Neuronal stem cell (in vitro differentiated cells): ENCODE measurements around the gene KIRREL1.

ENCODE experiments used
- DNase-seq: peaks from one replicate; pipeline ENCODE4 v3.0.0-alpha.2; 2013; ENCODE audit warnings: low spot score
- H2AFZ ChIP-seq: one replicate; pipeline ENCODE4 v1.6.1; 2013; ENCODE audit warnings: mild to moderate bottlenecking, low read length, inconsistent platforms
- H2AK5ac ChIP-seq: 2 replicates; pipeline ENCODE4 v1.6.1; 2013; ENCODE audit warnings: low read depth, mild to moderate bottlenecking, inconsistent platforms, low read length, moderate library complexity, mixed read lengths
- H2BK120ac ChIP-seq: 2 replicates; pipeline ENCODE4 v1.6.1; 2013; ENCODE audit warnings: low read depth, mild to moderate bottlenecking, inconsistent platforms, low read length, moderate library complexity, mixed read lengths
- H2BK12ac ChIP-seq: one replicate; pipeline ENCODE4 v1.6.1; 2013; ENCODE audit warnings: low read length, inconsistent platforms
- H2BK15ac ChIP-seq: 2 replicates; pipeline ENCODE4 v1.6.1; 2013; ENCODE audit warnings: mild to moderate bottlenecking, low read length, inconsistent platforms, mixed read lengths
- H2BK5ac ChIP-seq: one replicate; pipeline ENCODE4 v1.6.1; 2013; ENCODE audit warnings: inconsistent platforms, mild to moderate bottlenecking, low read length, moderate library complexity
- H3K14ac ChIP-seq: one replicate; pipeline ENCODE4 v1.6.1; 2013; ENCODE audit warnings: low read length, inconsistent platforms
- H3K18ac ChIP-seq: 2 replicates; pipeline ENCODE4 v1.6.1; 2013; ENCODE audit warnings: low read length, inconsistent platforms
- H3K23ac ChIP-seq: 2 replicates; pipeline ENCODE4 v1.6.1; 2013; ENCODE audit warnings: low read depth, mild to moderate bottlenecking, mixed read lengths, low read length, inconsistent platforms; ENCODE audit not compliant: poor library complexity
- H3K27ac ChIP-seq: replicated peaks from 3 replicates; pipeline ENCODE4 v1.5.1; 2013; ENCODE audit warnings: low read length, inconsistent platforms
- H3K27me3 ChIP-seq, 3 experiments: 2 replicates each; pipeline ENCODE4 v1.6.1; 2013; ENCODE audit warnings: low read length in 3 of 3, mild to moderate bottlenecking in 2 of 3, inconsistent platforms in 1 of 3, low read depth in 1 of 3, mixed read lengths in 1 of 3, moderate library complexity in 1 of 3; ENCODE audit not compliant: control insufficient read depth in 3 of 3, insufficient read depth in 3 of 3
- H3K36me3 ChIP-seq, 2 donors: replicated peaks in 1 of 2; 2 replicates each; pipeline ENCODE4 v1.6.1; 2013; ENCODE audit warnings: low read length in 2 of 2; ENCODE audit not compliant: control insufficient read depth in 2 of 2, insufficient read depth in 2 of 2
- H3K4ac ChIP-seq: 2 replicates; pipeline ENCODE4 v1.6.1; 2013; ENCODE audit warnings: inconsistent platforms, mild to moderate bottlenecking, low read length, moderate library complexity
- H3K4me1 ChIP-seq, 2 donors: 1 replicate in 1 of 2; 2 replicates in 1 of 2; pipeline ENCODE4 v1.6.1; 2013; ENCODE audit warnings: low read length in 2 of 2, low read depth in 1 of 2; ENCODE audit not compliant: control insufficient read depth in 2 of 2, insufficient read depth in 1 of 2
- H3K4me2 ChIP-seq: one replicate; pipeline ENCODE4 v1.6.1; 2013; ENCODE audit warnings: mild to moderate bottlenecking, low read length, inconsistent platforms; ENCODE audit not compliant: insufficient read depth, poor library complexity, severe bottlenecking
- H3K4me3 ChIP-seq, 2 donors: 2 replicates each; pipeline ENCODE4 v1.5.1; 2013; ENCODE audit warnings: low read length in 2 of 2, mild to moderate bottlenecking in 2 of 2, inconsistent platforms in 1 of 2, moderate library complexity in 1 of 2
- H3K79me1 ChIP-seq: one replicate; pipeline ENCODE4 v1.6.1; 2013; ENCODE audit warnings: low read depth, mild to moderate bottlenecking, inconsistent platforms, low read length, moderate library complexity
- H3K9ac ChIP-seq: one replicate; pipeline ENCODE4 v1.6.1; 2013; ENCODE audit warnings: mild to moderate bottlenecking, low read depth, low read length, inconsistent platforms; ENCODE audit not compliant: poor library complexity
- H3K9me3 ChIP-seq, 2 donors: replicated peaks in 1 of 2; 2 replicates each; pipeline versions ENCODE3 to v1.6.1; 2013; ENCODE audit warnings: low read length in 2 of 2, mild to moderate bottlenecking in 2 of 2, inconsistent platforms in 1 of 2, low read depth in 1 of 2, mixed read lengths in 1 of 2, moderate library complexity in 1 of 2; ENCODE audit not compliant: control insufficient read depth in 2 of 2, insufficient read depth in 1 of 2
- H4K8ac ChIP-seq: one replicate; pipeline ENCODE4 v1.6.1; 2013; ENCODE audit warnings: low read depth, mild to moderate bottlenecking, inconsistent platforms, low read length, moderate library complexity
- H4K91ac ChIP-seq: one replicate; pipeline ENCODE4 v1.6.1; 2013; ENCODE audit warnings: low read length, low read depth, mild to moderate bottlenecking, inconsistent platforms; ENCODE audit not compliant: poor library complexity
- WGBS, 2 donors: extraction: QIAGEN DNeasy Blood & Tissue Kit; methylation state at CpG; one replicate each; pipeline ENCODE4 v1.1.7; 2013; ENCODE audit warnings: missing lambda C conversion rate in 2 of 2, mixed read lengths in 1 of 2; ENCODE audit not compliant: insufficient read length in 2 of 2, insufficient replicate concordance in 1 of 2; ENCODE audit errors: extremely low coverage in 2 of 2; 5-methylcytosine and 5-hydroxymethylcytosine counted together

KIRREL1 gene

DNA sequence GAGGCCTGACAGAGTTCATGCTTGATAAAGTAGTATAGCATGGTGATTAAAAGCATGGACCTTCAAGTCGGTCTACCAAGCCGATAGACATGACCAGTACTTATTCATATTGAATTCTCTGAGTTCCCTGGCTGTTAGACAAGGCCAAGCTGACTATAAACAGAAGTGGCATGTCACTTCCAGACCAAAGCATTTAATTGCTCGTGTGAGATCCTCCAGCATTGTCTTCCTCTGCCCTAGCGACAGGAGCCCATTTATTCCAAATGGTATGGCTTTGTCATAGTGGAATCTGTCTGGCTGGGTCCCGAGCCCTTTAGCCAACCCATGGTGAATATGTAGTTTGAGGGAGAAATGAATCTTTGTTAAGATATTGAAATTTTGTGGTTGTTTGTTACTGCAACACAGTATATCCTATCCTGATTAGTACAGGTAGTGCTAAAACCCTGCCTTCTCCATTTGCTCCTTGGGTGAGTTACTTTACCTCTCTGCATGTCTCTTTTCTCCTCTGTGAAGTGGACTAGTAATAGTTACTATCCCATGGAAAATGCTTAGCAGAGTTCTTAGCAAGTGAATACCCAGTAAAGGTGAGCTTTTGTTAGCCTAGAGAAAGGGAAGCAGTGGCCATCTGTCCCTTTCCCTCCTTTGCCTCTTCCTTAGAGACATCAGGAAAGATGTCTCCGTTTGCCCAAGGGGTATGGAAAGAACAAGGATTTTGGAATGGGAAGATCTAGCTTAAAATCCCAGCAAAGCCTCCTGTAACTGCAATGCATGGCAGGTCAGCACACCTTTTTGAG is 109.6 kb downstream of the KIRREL1 start:
- peaks cover 28 to 35% of the 10 kb centered on the region in 2 donors for H3K4me1 ChIP-seq
- no peak overlapping the region for H3K27ac ChIP-seq

GRCh38 chr1:158103861-158104522 is 110.5 kb downstream of the KIRREL1 start:
- DNase-seq: no peak
- H3K14ac ChIP-seq: no peak overlapping the region
- H3K18ac ChIP-seq: no peak overlapping the region
- no peak overlapping the region for H3K9ac ChIP-seq
- H2BK120ac ChIP-seq: no peak overlapping the region
- no peak overlapping the region for H3K23ac ChIP-seq
- no peak overlapping the region for H2AK5ac ChIP-seq
- H3K79me1 ChIP-seq: no peaks in the 10 kb centered on the region
- H4K91ac ChIP-seq: no peak overlapping the region
- H3K36me3 ChIP-seq: no peaks in the 10 kb centered on the region
- WGBS, 2 donors: no CpG with 5 or more reads among the region's 5 CpGs
- no peaks in the 10 kb centered on the region for H3K27me3 ChIP-seq
- H4K8ac ChIP-seq: no peak overlapping the region
- H2BK15ac ChIP-seq: no peak overlapping the region
- H2AFZ ChIP-seq: no peak overlapping the region
- no peak overlapping the region for H3K4ac ChIP-seq
- H2BK5ac ChIP-seq: no peak overlapping the region
- H3K9me3 ChIP-seq: no peaks in the 10 kb centered on the region
- no peak overlapping the region for H3K4me3 ChIP-seq
- no peak overlapping the region for H2BK12ac ChIP-seq
- peaks cover 24 to 34% of the 10 kb centered on the region in 2 donors for H3K4me1 ChIP-seq
- H3K4me2 ChIP-seq: no peak overlapping the region
- H3K27ac ChIP-seq: no peak overlapping the region

More for the DNA sequence above, 109.6 kb downstream of the KIRREL1 start:
- Histone ChIP-seq H2BK5ac (no peak overlapping the region), H3K9ac (no peak overlapping the region), H3K4me2 (no peak overlapping the region), H3K23ac (no peak overlapping the region), H2AK5ac (no peak overlapping the region), H3K79me1 (no peaks in the 10 kb centered on the region), H3K4me3 (no peak overlapping the region), H4K8ac (no peak overlapping the region), H3K36me3 (no peaks in the 10 kb centered on the region), H2AFZ (no peak overlapping the region), H3K27me3 (no peaks in the 10 kb centered on the region), H3K14ac (no peak overlapping the region), H4K91ac (no peak overlapping the region), H2BK12ac (no peak overlapping the region), H2BK15ac (no peak overlapping the region), H3K4ac (no peak overlapping the region), H3K18ac (no peak overlapping the region), H2BK120ac (no peak overlapping the region), H3K9me3 (no peaks in the 10 kb centered on the region)
- DNase-seq: no peak
- WGBS, 2 donors: no CpG with 5 or more reads among the region's 6 CpGs

DNA sequence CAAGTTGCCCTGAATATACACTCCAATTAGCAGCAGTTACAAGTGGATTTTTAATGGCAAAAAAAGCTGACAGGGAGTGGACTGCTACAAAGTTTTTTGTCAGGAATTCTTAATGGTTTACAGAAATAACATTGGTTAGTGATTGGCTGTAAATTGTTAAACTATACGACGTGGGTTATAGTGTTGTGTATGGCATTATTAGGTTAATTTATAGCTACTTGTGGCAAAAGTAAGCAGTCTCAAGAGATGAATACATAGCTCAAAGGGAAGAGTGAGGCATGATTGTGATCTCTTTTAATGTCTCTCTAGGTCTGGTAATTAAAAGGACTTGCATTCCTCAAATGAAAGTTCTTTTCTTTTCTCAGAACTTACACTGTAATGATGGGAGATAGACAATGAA is 111.4 kb downstream of the KIRREL1 start:
- H2BK5ac ChIP-seq: no peak overlapping the region
- H3K4ac ChIP-seq: no peak overlapping the region
- no peak for DNase-seq
- no peak overlapping the region for H2BK12ac ChIP-seq
- H2BK15ac ChIP-seq: no peak overlapping the region
- no peak overlapping the region for H4K8ac ChIP-seq
- H3K79me1 ChIP-seq: no peaks in the 10 kb centered on the region
- no peak overlapping the region for H3K18ac ChIP-seq
- H3K23ac ChIP-seq: no peak overlapping the region
- no peak overlapping the region for H2BK120ac ChIP-seq
- H2AFZ ChIP-seq: no peak overlapping the region
- H2AK5ac ChIP-seq: no peak overlapping the region
- H3K27ac ChIP-seq: no peak overlapping the region
- H3K4me3 ChIP-seq: no peak overlapping the region
- no peak overlapping the region for H3K4me2 ChIP-seq
- peaks cover 3 to 4% of the 10 kb centered on the region in 2 donors for H3K9me3 ChIP-seq
- no CpG with 5 or more reads among the region's 2 CpGs for WGBS, 2 donors
- no peak overlapping the region for H4K91ac ChIP-seq
- H3K4me1 ChIP-seq: peaks cover 24 to 27% of the 10 kb centered on the region in 2 donors
- H3K36me3 ChIP-seq: no peaks in the 10 kb centered on the region
- no peak overlapping the region for H3K9ac ChIP-seq
- H3K14ac ChIP-seq: no peak overlapping the region
- H3K27me3 ChIP-seq: no peaks in the 10 kb centered on the region

- Histone ChIP-seq H2BK12ac (no peak overlapping the region), H3K4me2 (no peak overlapping the region), H3K23ac (no peak overlapping the region), H3K27ac (no peak overlapping the region), H2AK5ac (no peak overlapping the region), H3K18ac (no peak overlapping the region), H3K4me1 (peaks cover 24 to 27% of the 10 kb centered on the region in 2 donors), H2BK120ac (no peak overlapping the region), H3K9me3 (peaks cover 3 to 4% of the 10 kb centered on the region in 2 donors), H4K91ac (no peak overlapping the region), H3K27me3 (no peaks in the 10 kb centered on the region), H3K14ac (no peak overlapping the region), H3K9ac (no peak overlapping the region), H3K4ac (no peak overlapping the region), H3K79me1 (no peaks in the 10 kb centered on the region), H2BK15ac (no peak overlapping the region), H3K36me3 (no peaks in the 10 kb centered on the region), H3K4me3 (no peak overlapping the region), H2AFZ (no peak overlapping the region), H4K8ac (no peak overlapping the region), H2BK5ac (no peak overlapping the region)
- DNase-seq: no peak
- WGBS, 2 donors: no CpG with 5 or more reads among the region's 9 CpGs
Observed at GRCh38 chr1:158105352-158106095, 112.1 kb downstream of the KIRREL1 start.
